ENCODE results near the gene PRSS21.
A peak's percentile ranks its signal among the peaks of the same experiment; 100 is the strongest.

Gene PRSS21, protein sequence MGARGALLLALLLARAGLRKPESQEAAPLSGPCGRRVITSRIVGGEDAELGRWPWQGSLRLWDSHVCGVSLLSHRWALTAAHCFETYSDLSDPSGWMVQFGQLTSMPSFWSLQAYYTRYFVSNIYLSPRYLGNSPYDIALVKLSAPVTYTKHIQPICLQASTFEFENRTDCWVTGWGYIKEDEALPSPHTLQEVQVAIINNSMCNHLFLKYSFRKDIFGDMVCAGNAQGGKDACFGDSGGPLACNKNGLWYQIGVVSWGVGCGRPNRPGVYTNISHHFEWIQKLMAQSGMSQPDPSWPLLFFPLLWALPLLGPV

GRCh38 chr16:2816751-2817339, at the start of gene PRSS21:
Gene PRSS21, plus strand, starts transcription at chr16:2817237. Its CDS starts 32 bp downstream, at chr16:2817269.
- no peak for DNase-seq

DNA sequence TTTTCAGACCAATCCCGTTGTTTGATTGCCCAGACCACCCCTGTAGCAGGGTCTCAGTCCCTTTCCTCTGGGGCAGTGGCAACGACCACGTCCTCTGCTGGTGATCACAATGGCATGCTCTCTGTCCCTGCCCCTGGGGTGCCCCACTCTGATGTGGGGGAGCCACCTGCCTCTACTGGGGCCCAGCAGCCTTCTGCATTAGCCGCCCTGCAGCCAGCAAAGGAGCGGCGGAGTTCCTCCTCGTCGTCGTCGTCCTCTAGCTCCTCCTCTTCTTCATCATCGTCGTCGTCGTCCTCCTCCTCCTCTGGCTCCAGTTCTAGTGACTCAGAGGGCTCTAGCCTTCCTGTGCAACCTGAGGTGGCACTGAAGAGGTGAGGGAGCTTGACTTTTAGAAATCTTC, 49.1 kb upstream of the PRSS21 start:
- no peak for DNase-seq

- DNase-seq, result no peak
Observed at GRCh38 chr16:2768403-2769089, 48.5 kb upstream of the PRSS21 start.

GRCh38 chr16:2769100-2769529, 47.9 kb upstream of the PRSS21 start:
- no peak for DNase-seq

- no peak for DNase-seq
Observed at GRCh38 chr16:2769675-2770056, 47.4 kb upstream of the PRSS21 start.

DNA sequence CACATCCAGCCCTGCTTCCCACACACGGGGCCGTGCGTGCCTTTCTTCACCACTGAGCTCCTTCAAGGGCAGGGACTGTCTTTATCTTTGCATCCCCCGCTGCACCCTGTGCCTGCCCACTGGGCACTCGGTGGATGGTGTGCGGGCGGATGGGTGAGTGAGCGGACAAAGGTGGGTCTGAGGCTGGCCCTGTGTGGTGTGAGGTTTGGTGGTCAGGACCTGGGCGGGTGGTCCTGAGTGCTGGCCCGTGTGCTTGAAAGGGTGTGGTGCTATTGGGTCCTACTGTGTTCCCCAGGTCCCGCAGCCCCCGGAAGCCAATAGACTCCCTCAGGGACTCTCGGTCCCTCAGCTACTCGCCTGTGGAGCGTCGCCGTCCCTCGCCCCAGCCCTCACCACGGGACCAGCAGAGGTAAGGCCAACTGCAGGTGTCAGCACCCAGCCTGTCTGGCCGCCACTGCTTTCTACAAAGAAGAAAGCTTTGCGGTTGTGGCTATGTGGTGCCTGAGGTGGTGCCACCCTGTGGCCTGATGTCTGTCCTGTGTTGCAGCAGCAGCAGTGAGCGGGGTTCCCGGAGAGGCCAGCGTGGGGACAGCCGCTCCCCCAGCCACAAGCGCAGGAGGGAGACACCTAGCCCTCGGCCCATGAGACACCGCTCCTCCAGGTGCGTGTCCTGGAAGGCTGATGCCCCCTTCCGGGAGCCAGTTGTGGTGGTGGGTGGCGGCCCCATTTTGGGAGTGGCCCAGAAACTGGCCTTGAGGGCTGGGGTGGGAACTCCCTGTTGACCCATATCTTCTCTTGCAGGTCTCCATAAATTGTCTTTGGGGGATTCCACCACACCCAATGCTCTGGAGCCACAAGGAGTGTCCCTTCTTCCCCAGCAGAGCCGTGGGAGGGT, 46.7 kb upstream of the PRSS21 start:
- no peak for DNase-seq

GRCh38 chr16:2771496-2772402, 45.3 kb upstream of the PRSS21 start:
- DNase-seq, result no peak

DNA sequence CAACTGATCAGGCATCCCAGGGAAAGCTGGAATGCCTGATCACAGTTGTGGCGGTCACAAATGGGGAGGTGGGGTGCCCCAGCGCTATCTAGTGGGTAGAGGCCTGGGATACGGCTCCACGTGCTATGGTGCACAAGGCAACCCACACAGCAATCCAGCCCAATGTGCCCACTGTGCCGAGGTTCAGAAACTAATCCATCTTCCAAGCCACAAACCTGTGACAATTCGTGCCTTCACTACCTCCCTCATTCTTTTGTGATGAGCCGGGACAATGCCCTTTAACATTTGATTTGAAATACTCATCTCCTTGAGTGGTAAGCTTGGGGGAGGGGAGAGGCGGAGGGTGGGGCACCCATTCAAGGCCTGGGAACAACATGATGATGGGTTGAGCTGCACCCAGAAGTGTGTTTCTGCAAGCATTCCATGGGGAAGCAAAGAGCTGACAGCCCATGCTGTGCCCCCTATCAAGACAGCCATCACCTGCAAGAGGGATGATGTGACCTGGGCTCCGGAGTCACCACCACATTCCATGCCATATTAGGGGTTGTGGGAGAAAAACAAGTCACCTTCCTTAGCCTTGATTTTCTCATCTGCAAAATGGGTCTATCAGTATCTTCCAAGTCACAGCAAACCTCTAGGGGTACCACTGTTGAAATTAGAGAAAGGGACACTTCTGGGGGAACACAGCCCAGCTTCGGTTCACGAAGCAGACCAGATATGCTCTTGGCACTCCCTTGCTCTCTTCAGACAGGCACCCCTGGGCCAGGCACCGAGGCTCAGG, 43.7 kb upstream of the PRSS21 start:
- no peak for DNase-seq

GRCh38 chr16:2774161-2774891, 42.7 kb upstream of the PRSS21 start:
- DNase-seq, result no peak

DNA sequence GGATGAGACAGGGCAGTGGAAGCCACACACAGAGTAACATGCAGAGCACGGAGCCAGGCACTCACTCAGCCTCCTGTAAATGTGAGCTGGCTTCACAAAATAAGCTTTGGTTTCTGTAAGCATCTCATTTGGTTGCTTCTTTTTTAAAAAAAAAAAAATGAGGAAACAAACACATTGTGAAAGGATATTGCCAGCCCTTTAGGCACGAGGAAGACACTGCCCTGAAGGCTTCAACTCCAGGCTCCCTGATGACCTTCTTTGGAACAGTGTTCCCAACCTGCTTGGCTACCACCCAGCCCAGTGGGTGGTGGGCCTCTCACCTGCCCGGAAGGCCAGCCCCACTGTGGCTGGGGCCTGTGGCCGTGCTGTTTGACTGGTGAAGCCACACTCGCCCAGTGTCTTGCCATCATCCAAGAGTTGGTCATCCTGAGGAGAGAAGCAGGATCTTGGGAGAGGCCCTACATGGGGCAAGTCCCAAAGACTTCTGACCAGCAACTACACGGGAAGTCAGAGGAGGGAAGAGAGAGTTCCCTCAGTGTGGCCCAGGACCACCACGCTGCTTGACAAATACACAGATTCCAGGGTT, 41.8 kb upstream of the PRSS21 start:
- DNase-seq, result no peak

- DNase-seq, result no peak
Observed at GRCh38 chr16:2775765-2776499, 41.1 kb upstream of the PRSS21 start.

DNA sequence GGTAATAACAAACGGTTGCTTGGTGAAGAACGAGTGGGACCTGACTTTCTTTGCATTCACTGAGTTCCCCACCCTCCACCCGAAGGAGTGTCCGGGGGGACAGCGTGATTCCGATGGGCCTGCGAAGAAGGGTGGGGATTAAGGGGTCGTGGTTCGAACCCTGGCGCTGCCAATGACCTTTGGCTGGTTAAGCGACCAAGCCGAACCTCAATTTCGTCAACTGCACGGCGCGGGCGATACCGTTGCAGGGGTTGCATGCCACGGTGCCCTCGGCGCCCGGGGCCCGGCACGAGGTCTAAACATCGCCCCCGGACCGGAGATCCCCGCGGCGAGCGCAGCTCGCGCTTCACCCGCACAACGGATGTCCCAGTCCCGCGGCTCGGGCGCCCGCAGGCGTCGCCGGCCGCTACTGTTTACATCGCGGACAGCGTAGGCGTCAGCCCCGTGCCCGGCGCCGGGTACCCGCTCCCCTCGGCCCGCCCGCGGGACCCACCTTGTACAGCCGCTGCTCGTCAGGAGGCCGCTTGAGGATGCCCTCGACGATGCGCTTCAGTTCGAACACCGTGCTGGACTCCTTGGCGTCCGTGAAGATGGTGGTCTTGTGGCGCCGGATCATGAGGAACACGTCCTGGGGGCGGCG, 40.4 kb upstream of the PRSS21 start:
- no peak for DNase-seq

DNA sequence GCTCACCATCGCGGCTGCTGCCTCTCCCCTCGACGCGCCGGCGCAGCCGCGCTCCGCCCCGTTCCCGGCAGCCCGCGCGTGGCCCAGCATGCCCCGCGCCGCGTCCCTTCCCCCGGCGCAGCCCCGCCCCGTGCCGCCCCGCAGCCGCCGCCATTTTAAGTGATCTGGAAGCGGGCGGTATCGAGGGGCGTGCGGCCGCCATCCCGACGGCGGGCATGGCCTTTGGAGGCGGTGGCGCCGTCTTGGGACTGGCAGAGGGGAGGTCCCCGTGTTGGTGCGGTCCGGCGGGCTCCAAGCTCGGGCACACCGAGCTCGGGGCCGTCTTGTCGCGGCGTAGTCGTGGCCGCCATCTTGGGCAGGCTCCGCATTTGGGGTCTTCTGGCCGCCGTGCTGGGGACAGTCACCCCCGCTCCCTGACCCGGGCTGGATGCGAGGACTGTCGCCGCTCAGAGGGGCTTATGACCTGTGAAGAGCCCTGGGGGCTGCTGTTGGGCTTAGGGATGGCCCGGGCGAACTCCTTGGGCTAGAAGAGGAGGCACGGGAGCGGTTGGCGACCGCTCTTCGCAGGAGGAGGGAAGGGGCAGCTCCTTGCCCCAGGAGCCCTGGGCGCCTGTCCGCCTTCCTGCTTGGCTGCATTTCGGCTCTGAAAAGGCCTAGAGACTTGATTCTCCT, 39.7 kb upstream of the PRSS21 start, which contains the start of gene ELOB:
Gene ELOB (minus strand): TSS at position 50 of the 672 bp plus-strand sequence. CDS start 41 bp downstream, at position 9.
- peak; percentile 73 for DNase-seq

GRCh38 chr16:2777903-2778629, 39.0 kb upstream of the PRSS21 start:
- DNase-seq, result no peak

DNA sequence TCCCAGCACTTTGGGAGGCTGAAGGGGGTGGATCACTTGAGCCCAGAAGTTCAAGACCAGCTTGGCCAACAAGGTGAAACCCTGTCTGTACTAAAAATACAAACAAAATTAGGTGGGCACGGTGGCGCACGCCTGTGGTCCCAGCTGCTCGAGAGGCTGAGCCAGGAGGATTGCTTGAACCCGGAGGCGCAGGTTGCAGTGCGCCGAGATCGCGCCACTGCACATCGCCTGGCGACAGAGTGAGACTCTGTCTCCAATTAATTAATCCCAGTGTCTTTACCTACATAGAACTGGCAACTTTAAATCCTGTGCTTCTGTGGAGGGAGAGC, 38.4 kb upstream of the PRSS21 start:
- no peak for DNase-seq

GRCh38 chr16:2779151-2779920, 37.7 kb upstream of the PRSS21 start:
- no peak for DNase-seq
